ENCODE results near the gene TMEM14A. TPM values are rescaled to one million over a fixed set of nuclear protein-coding genes. Genes with fewer than 3 reads are reported as not detected.

Gene TMEM14A
- total RNA-seq, 1 experiment from 2014 or later: 7.3 TPM

- H3K4me2 ChIP-seq (ENCODE audit: insufficient read depth, insufficient read length, low read length): no peak overlapping the region
- no peak overlapping the region for H3K9ac ChIP-seq (ENCODE audit: extremely low read depth, insufficient read length, low read length)
- H3K79me2 ChIP-seq (ENCODE audit: insufficient read depth, low read length): no peaks in the 10 kb centered on the region
- H2AK5ac ChIP-seq (ENCODE audit: insufficient read length, low read length): no peak overlapping the region
- no peak overlapping the region for H2BK5ac ChIP-seq (ENCODE audit: insufficient read length, low read length)
- H3K23ac ChIP-seq (ENCODE audit: insufficient read length, low read depth, low read length): no peak overlapping the region
- Mint-ChIP-seq H3K36me3 (ENCODE audit: insufficient read depth in 1 of 3, low read depth in 3 of 3) (no peaks in the 10 kb centered on the region), H3K27ac (no peak overlapping the region), H3K4me1 (no peaks in the 10 kb centered on the region), H3K9me3 (no peaks in the 10 kb centered on the region), H3K27me3 (ENCODE audit: low read depth) (peaks cover 4% of the 10 kb centered on the region), H3K4me3 (no peak overlapping the region)
- H3K27ac ChIP-seq (ENCODE audit: insufficient read length, low read depth, low read length): no peak overlapping the region
- no peak for TF ChIP-seq CTCF (conservative IDR thresholded peaks at IDR 0.05)
- H2BK20ac ChIP-seq (ENCODE audit: low read depth, low read length, poor library complexity, severe bottlenecking): no peak overlapping the region
- H3K4ac ChIP-seq (ENCODE audit: low read depth, low read length): no peak overlapping the region
- no peak overlapping the region for H4K91ac ChIP-seq (ENCODE audit: insufficient read length, low read depth, low read length)
- H2BK15ac ChIP-seq (ENCODE audit: low read depth, low read length): no peak overlapping the region
- H2AFZ ChIP-seq (ENCODE audit: low read length): no peak overlapping the region
- H3K9me3 ChIP-seq (ENCODE audit: control insufficient read depth, low read depth, low read length): no peaks in the 10 kb centered on the region
- no peak overlapping the region for H2BK12ac ChIP-seq (ENCODE audit: insufficient read length, low read depth, low read length)
- H3K18ac ChIP-seq (ENCODE audit: insufficient read length, low read depth, low read length): no peak overlapping the region
- no peaks in the 10 kb centered on the region for H3K4me1 ChIP-seq (ENCODE audit: insufficient read depth, low read length)
- no peak overlapping the region for H3K14ac ChIP-seq (ENCODE audit: insufficient read depth, low read length)
- H4K8ac ChIP-seq (replicated peaks; ENCODE audit: insufficient read length, low read depth, low read length): no peak overlapping the region
- no peak overlapping the region for H2BK120ac ChIP-seq (ENCODE audit: low read depth, low read length, poor library complexity, severe bottlenecking)
- no peaks in the 10 kb centered on the region for H3K79me1 ChIP-seq (ENCODE audit: insufficient read depth, low read depth, low read length, poor library complexity, severe bottlenecking)
- no peak overlapping the region for H3T11ph ChIP-seq (ENCODE audit: low read length)
- H3K23me2 ChIP-seq (ENCODE audit: insufficient read length, low read depth, low read length, poor library complexity, severe bottlenecking): no peaks in the 10 kb centered on the region
- no peak overlapping the region for H3K56ac ChIP-seq (ENCODE audit: insufficient read length, low read depth, low read length)
- no peak for DNase-seq
- no peak overlapping the region for H4K5ac ChIP-seq (ENCODE audit: insufficient read length, low read depth, low read length)
- no peaks in the 10 kb centered on the region for H3K27me3 ChIP-seq (ENCODE audit: insufficient read depth, low read length)
- H4K20me1 ChIP-seq (ENCODE audit: control insufficient read depth, insufficient read depth, insufficient read length): no peaks in the 10 kb centered on the region
Measured at GRCh38 chr6:52718550-52718949, 47.6 kb downstream of the TMEM14A start.
